Lower lobe of right lung (tissue), 2 donors: Measurements from ENCODE around the gene ASIC1. TPM values are rescaled to one million over a fixed set of nuclear protein-coding genes. Genes with fewer than 3 reads are reported as not detected.

Experiments used
- ATAC-seq, 2 donors: fragments of 200-7000 bp; cut with Tn5 transposase; one replicate each; pipeline ENCODE4 v1.9.1; 2020 to 2022; ENCODE audit warnings: mild to moderate bottlenecking in 2 of 2, moderate library complexity in 2 of 2
- DNase-seq: peaks from one replicate; pipeline ENCODE4 v3.0.0-alpha.2; 2020
- H3K27ac ChIP-seq: fragments of 200-600 bp; one replicate; pipeline ENCODE4 v1.8.0; 2022
- H3K27me3 ChIP-seq: fragments of 200-600 bp; one replicate; pipeline ENCODE4 v1.8.0; 2022; ENCODE audit warnings: low read depth
- H3K36me3 ChIP-seq: fragments of 200-600 bp; one replicate; pipeline ENCODE4 v1.8.0; 2022; ENCODE audit warnings: mild to moderate bottlenecking
- H3K4me1 ChIP-seq: fragments of 200-600 bp; one replicate; pipeline ENCODE4 v1.8.0; 2022
- H3K4me3 ChIP-seq: fragments of 200-600 bp; one replicate; pipeline ENCODE4 v1.8.0; 2022; ENCODE audit warnings: mild to moderate bottlenecking
- H3K9me3 ChIP-seq: fragments of 200-600 bp; one replicate; pipeline ENCODE4 v1.8.0; 2022
- intact Hi-C: fragments of 100-400 bp; cut with DNase I; formaldehyde crosslinking; loops from one replicate; pipeline ENCODE4 v1.11.0; 2022
- total RNA-seq: library from RNA; stranded (reverse); fragmentation: NEBNext Ultra II Directional; extraction: Animal tissue kit (Norgen Biotek cat#: 25700); gene quantifications from one replicate; pipeline ENCODE4 v1.2.1, GENCODE V29; 2021
- TF ChIP-seq, protein P1 (sequence below): fragments of 200-600 bp; IDR thresholded peaks from one replicate; pipeline ENCODE4 v1.8.0; 2022; ENCODE audit warnings: antibody characterized with exemption, mild to moderate bottlenecking
- donor health status: DM: no; HTN: yes; CAD: no; lungs with severe emphysema.

Gene ASIC1
- total RNA-seq, 1 donor from 2014 or later, result 1.6 TPM

DNA sequence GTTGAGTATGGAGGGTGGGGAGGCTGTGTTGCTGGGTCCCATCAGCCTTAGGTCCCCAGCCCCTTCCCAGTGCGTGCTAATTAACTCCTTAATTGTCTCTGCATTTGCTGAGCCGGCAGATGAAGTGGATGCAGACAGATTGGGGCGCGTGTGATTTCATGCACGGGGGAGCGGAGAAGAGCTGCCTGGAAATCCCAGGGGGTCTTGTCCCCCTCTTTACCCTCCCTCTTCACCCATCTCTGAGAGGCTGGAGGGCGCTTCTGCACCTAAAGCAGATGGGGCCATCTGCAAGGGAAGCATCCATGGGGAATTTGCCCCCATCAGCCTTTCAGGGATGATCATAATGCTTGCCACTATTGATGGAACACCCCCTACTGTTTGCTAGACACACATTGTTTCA, 4.4 kb upstream of the ASIC1 start:
- no peak overlapping the region for H3K27ac ChIP-seq
- peaks cover 34% of the 10 kb centered on the region for H3K4me1 ChIP-seq
- ATAC-seq (no peak), DNase-seq (peak; percentile 4)
- H3K27me3 ChIP-seq, result peaks cover 8% of the 10 kb centered on the region
- H3K36me3 ChIP-seq, result no peaks in the 10 kb centered on the region
- no peaks in the 10 kb centered on the region for H3K9me3 ChIP-seq
- TF ChIP-seq, protein P1, sequence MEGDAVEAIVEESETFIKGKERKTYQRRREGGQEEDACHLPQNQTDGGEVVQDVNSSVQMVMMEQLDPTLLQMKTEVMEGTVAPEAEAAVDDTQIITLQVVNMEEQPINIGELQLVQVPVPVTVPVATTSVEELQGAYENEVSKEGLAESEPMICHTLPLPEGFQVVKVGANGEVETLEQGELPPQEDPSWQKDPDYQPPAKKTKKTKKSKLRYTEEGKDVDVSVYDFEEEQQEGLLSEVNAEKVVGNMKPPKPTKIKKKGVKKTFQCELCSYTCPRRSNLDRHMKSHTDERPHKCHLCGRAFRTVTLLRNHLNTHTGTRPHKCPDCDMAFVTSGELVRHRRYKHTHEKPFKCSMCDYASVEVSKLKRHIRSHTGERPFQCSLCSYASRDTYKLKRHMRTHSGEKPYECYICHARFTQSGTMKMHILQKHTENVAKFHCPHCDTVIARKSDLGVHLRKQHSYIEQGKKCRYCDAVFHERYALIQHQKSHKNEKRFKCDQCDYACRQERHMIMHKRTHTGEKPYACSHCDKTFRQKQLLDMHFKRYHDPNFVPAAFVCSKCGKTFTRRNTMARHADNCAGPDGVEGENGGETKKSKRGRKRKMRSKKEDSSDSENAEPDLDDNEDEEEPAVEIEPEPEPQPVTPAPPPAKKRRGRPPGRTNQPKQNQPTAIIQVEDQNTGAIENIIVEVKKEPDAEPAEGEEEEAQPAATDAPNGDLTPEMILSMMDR, result no peak
- H3K4me3 ChIP-seq, result no peak overlapping the region
- intact Hi-C loops, result no loop called here

DNA sequence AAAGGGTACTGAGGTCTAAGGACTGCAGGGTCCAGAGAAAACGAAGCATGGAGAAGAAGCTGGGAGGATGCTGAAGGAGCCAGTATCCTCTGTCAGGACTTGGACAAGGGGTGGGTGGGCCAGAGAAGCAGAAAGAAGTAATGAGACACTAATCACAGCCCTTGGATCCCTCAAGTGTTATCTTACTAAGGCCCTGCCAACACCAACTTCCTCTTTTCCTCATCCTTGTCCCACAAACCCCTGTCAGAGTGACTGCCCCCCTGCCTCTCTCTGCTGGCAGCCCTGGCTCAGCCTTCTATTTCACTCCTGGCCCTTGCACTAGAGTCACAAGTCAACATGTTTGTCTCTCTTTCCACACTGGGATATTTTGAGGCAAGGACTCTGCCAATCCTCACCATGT, 3.8 kb upstream of the ASIC1 start:
- DNase-seq, result no peak

DNA sequence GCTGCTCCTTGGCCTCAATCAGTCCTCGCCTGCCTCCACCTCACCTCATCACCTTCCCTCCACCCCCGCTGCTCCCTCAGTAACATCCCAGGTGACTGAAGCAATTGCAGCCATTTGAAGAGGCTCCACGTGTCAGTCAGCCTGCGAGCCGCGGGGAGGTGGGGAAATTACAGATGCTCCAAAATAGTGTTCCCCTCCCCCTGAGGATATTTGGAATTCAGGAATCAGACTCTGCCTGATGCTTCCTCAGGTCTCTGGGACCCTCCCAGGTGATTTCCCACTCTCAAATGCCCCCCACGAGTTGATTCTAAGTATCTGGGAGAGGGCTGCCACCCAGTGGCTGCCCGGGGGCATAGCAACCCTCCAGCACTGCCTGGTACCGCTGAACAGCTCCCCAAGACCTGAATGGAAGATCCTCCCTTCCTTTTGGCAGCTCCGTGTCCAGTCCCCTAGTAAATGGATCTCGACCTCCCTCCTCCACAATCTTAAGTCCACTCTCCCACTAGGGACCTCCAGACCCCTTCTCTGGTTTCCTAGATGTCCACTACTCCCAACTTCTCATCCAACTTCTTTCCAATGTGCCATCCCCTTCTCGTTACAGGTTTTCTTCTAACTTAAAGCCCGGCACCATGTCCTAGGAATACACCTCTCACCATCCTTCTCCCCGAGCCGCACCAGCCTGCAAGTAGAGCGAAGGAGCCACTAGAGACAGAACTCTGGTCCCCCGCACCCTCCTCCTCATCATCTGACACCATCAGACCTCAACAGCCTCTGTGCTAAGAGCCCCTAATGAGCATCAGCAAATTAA, 1.4 kb upstream of the ASIC1 start:
- H3K4me1 ChIP-seq, result peaks cover 23% of the 10 kb centered on the region
- intact Hi-C loops, result no loop called here
- no peaks in the 10 kb centered on the region for H3K36me3 ChIP-seq
- ATAC-seq (peak; percentile 71 to 72), DNase-seq (peak; percentile 22)
- TF ChIP-seq, protein P1, result peak; percentile 94
- no peaks in the 10 kb centered on the region for H3K9me3 ChIP-seq
- no peak overlapping the region for H3K27ac ChIP-seq
- H3K4me3 ChIP-seq, result no peak overlapping the region
- H3K27me3 ChIP-seq, result peaks cover 14% of the 10 kb centered on the region

More for the DNA sequence above, 3.8 kb upstream of the ASIC1 start:
- peaks cover 34% of the 10 kb centered on the region for H3K4me1 ChIP-seq
- intact Hi-C loops, result no loop called here
- H3K27me3 ChIP-seq, result peaks cover 14% of the 10 kb centered on the region
- TF ChIP-seq, protein P1, result no peak
- H3K27ac ChIP-seq, result no peak overlapping the region
- ATAC-seq, result no peak
- H3K36me3 ChIP-seq, result no peaks in the 10 kb centered on the region
- no peak overlapping the region for H3K4me3 ChIP-seq
- no peaks in the 10 kb centered on the region for H3K9me3 ChIP-seq

GRCh38 chr12:50056639-50056976, 788 bp upstream of the ASIC1 start:
- Histone ChIP-seq H3K4me1 (peaks cover 18% of the 10 kb centered on the region), H3K27ac (no peak overlapping the region), H3K36me3 (no peaks in the 10 kb centered on the region), H3K9me3 (no peaks in the 10 kb centered on the region), H3K4me3 (no peak overlapping the region), H3K27me3 (peaks cover 14% of the 10 kb centered on the region)
- DNase-seq (no peak), ATAC-seq (no peak)
- intact Hi-C loops, result no loop called here
- TF ChIP-seq, protein P1, result no peak

DNA sequence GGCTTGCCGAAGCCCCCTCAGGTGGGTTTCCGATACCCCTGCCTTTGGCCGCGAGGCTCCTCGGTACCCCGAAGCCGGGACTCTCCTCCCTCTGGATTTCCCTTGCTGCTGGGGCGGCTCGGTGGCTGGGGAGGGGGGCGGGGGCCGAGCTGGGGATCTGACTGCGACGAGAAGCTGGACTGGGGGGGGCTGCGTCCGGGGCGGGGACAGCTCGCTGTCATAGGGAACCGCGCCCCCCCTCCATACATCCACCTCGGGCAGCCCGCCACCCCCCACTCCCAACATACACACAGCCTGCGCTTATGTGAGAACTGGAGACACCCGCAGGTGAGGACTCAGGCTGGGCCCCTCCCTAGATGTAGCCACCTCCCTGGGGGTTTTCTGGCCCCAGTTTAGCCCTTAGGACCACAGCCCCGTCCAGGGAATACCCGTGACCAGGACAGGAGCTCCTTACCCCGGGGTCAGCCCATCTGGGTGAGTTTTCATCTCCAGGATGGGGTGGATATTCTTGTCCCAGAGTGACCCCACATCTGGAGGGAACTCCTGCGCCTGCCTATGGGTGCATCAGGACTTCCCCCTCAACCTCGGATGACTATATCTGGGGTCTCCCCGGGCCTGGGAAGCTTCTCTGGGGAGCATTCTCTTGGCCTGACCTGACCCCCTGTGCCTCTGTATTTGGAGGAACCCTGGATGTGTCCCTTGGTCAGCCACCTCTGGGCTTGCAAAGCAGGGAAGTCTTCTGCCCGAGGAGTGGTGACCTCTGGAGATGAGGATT, 687 bp downstream of the ASIC1 start:
- intact Hi-C loops, result no loop called here
- Histone ChIP-seq H3K9me3 (no peaks in the 10 kb centered on the region), H3K4me3 (peak overlapping the region; percentile 64), H3K36me3 (no peaks in the 10 kb centered on the region), H3K27me3 (peaks cover 17% of the 10 kb centered on the region), H3K4me1 (peaks cover 17% of the 10 kb centered on the region), H3K27ac (no peak overlapping the region)
- TF ChIP-seq, protein P1, result no peak
- DNase-seq (peak; percentile 32), ATAC-seq (no peak)
